Naive B cell (primary cell): ENCODE results near the gene SETD4. TPM values are rescaled to one million over a fixed set of nuclear protein-coding genes. Genes with fewer than 3 reads are reported as not detected.
"Not testable (repeated sequence)": the region's sequence is repeated elsewhere in the genome, so short reads cannot be mapped to it uniquely, and the experiment has no call there.

ENCODE experiments used
- ATAC-seq, 2 donors: fragments of 150-1000 bp; cut with Tn5 transposase; 2 replicates each; pipeline ENCODE4 v1.10.0; 2021; ENCODE audit warnings: low read depth in 2 of 2, mild to moderate bottlenecking in 2 of 2, moderate library complexity in 2 of 2
- DNase-seq: peaks from one replicate; pipeline ENCODE4 v3.0.0; 2022
- H3K27ac Mint-ChIP-seq, 6 donors: one replicate each; pipeline ENCODE4 v1.8.0; 2020 to 2022; ENCODE audit warnings: mild to moderate bottlenecking in 6 of 6, mixed read lengths in 6 of 6, moderate library complexity in 5 of 6, inconsistent platforms in 2 of 6
- H3K27me3 Mint-ChIP-seq, 3 donors: one replicate each; pipeline ENCODE4 v1.8.0; 2021 to 2022; ENCODE audit warnings: mixed read lengths in 3 of 3, mild to moderate bottlenecking in 1 of 3
- H3K36me3 Mint-ChIP-seq, 2 donors: one replicate each; pipeline ENCODE4 v1.8.0; 2020 to 2022; ENCODE audit warnings: mixed read lengths in 2 of 2, inconsistent platforms in 1 of 2, mild to moderate bottlenecking in 1 of 2
- H3K4me1 Mint-ChIP-seq, 3 donors: one replicate each; pipeline ENCODE4 v1.8.0; 2020 to 2022; ENCODE audit warnings: mixed read lengths in 3 of 3, inconsistent platforms in 1 of 3, mild to moderate bottlenecking in 1 of 3, moderate library complexity in 1 of 3
- H3K4me3 Mint-ChIP-seq, 8 donors: one replicate each; pipeline ENCODE4 v1.8.0; 2020 to 2022; ENCODE audit warnings: mild to moderate bottlenecking in 8 of 8, mixed read lengths in 8 of 8, moderate library complexity in 8 of 8, inconsistent platforms in 2 of 8
- H3K9me3 Mint-ChIP-seq, 7 donors: one replicate each; pipeline ENCODE4 v1.8.0; 2020 to 2022; ENCODE audit warnings: mixed read lengths in 7 of 7, mild to moderate bottlenecking in 5 of 7, inconsistent platforms in 2 of 7, moderate library complexity in 1 of 7
- polyA plus RNA-seq, 6 donors: library from polyadenylated mRNA; unstranded; fragments of 300-500 nt; fragmentation: Illumina TruSeq; gene quantifications; one replicate each; pipeline ENCODE4 v1.2.3, GENCODE V29; 2021; ENCODE audit warnings: low read depth in 6 of 6

The SETD4 gene, protein sequence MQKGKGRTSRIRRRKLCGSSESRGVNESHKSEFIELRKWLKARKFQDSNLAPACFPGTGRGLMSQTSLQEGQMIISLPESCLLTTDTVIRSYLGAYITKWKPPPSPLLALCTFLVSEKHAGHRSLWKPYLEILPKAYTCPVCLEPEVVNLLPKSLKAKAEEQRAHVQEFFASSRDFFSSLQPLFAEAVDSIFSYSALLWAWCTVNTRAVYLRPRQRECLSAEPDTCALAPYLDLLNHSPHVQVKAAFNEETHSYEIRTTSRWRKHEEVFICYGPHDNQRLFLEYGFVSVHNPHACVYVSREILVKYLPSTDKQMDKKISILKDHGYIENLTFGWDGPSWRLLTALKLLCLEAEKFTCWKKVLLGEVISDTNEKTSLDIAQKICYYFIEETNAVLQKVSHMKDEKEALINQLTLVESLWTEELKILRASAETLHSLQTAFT
- polyA plus RNA-seq, result 10 to 100 TPM in 2 of 6 donors, 1 to 10 TPM in 4; 6.5 to 15.1 (median 9.7) TPM

- peak within 1 kb of the TSS; percentile 92 to 99 (median 98) for H3K4me3 Mint-ChIP-seq
- ATAC-seq, result peak; percentile 88 to 89
- H3K36me3 Mint-ChIP-seq, result peaks cover 8 to 17% of the 10 kb centered on the region in 2 donors
- peaks cover 13 to 26% (median 16%) of the 10 kb centered on the region in 3 donors for H3K4me1 Mint-ChIP-seq
- no peaks in the 10 kb centered on the region for H3K9me3 Mint-ChIP-seq
- peak within 1 kb of the TSS; percentile 93 to 98 (median 96) for H3K27ac Mint-ChIP-seq
- DNase-seq, result peak; percentile 93
- H3K27me3 Mint-ChIP-seq, result peaks cover 0 to 15% (median 9%) of the 10 kb centered on the region in 3 donors
These were observed at the start of gene SETD4 for GRCh38 chr21:36060159-36060921. TSS of gene SETD4 (minus strand) at chr21:36060526. CDS start at chr21:36058888, 1,638 bp downstream.

GRCh38 chr21:36109868-36110267 is 49.5 kb upstream of the SETD4 start:
- Mint-ChIP-seq H3K36me3 (no peaks in the 10 kb centered on the region), H3K27me3 (peaks cover 7 to 33% (median 28%) of the 10 kb centered on the region in 3 donors), H3K4me1 (peaks cover 10 to 22% (median 12%) of the 10 kb centered on the region in 3 donors), H3K4me3 (no peak overlapping the region), H3K9me3 (no peaks in the 10 kb centered on the region), H3K27ac (no peak overlapping the region)
- no peak for ATAC-seq
- DNase-seq, result no peak

- Mint-ChIP-seq H3K4me3 (peak overlapping the region in 1 of 8 donors; percentile 87), H3K27me3 (peaks cover 9 to 42% (median 37%) of the 10 kb centered on the region in 3 donors), H3K4me1 (peaks cover 8 to 11% (median 10%) of the 10 kb centered on the region in 3 donors), H3K27ac (no peak overlapping the region), H3K9me3 (no peaks in the 10 kb centered on the region), H3K36me3 (no peaks in the 10 kb centered on the region)
- ATAC-seq, result no peak
- no peak for DNase-seq
These were observed 45.1 kb upstream of the SETD4 start for GRCh38 chr21:36105327-36105842.

DNA sequence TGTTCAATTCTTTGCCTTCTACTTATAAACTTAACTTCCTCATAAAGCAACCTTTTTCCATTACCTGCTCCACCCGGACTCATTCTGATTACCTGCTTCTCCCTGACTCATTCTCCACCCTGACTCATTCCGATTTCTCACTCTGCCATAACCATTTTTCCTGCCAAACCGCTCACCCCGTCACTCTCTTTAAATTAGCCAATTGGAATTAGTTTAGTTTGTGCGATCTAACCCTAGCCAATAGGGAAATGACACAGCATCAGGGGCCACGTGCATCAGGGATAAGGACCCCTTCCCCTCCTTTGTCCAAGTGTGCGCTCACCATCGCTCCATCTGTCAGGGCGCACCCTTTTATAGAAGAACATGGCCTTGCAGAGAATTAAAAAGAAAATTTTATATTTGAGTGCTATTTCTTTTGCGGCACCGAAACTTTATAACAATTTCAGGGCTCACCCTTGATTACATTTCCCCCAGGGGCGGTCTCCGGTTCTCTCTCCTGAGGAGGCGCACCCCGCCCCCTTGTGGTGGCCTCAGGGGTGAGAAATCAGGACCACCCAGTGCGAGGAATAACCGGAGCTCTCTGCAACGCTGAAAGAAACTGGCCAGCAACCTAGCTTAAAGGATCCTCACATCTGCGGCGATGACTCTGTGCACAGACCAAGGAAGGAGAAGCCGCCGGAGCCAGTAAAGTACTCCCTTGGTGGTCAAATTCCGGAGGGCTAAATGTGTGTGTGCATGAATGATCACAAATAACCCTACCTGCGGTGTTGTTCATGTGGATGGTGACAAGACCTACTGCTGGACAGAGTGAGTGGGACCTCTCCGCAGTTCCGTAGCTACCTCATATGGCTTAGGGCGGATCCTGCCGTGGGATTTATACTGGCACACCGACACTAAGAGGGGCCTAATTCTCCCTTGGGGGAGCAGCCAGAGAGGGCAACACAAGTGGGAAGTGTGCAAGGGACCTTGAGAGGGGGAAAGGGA is 44.3 kb upstream of the SETD4 start:
- H3K36me3 Mint-ChIP-seq, result no peaks in the 10 kb centered on the region
- H3K4me3 Mint-ChIP-seq, result peak overlapping the region in 7 of 8 donors; percentile 34 to 87 (median 76)
- H3K27me3 Mint-ChIP-seq, result peaks cover 9 to 42% (median 37%) of the 10 kb centered on the region in 3 donors
- peak; percentile 67 for DNase-seq
- peak overlapping the region in 3 of 6 donors; percentile 4 to 68 (median 66) for H3K27ac Mint-ChIP-seq
- ATAC-seq, result peak; percentile 72 to 88
- peaks cover 8 to 11% (median 10%) of the 10 kb centered on the region in 3 donors for H3K4me1 Mint-ChIP-seq
- H3K9me3 Mint-ChIP-seq, result no peaks in the 10 kb centered on the region

GRCh38 chr21:36103434-36103833 is 43.1 kb upstream of the SETD4 start:
- H3K36me3 Mint-ChIP-seq, result no peaks in the 10 kb centered on the region
- DNase-seq (no peak), ATAC-seq (no peak)
- no peak overlapping the region for H3K27ac Mint-ChIP-seq
- H3K27me3 Mint-ChIP-seq, result peaks cover 9 to 41% (median 37%) of the 10 kb centered on the region in 3 donors
- no peak overlapping the region for H3K4me3 Mint-ChIP-seq
- H3K4me1 Mint-ChIP-seq, result peaks cover 8 to 11% (median 10%) of the 10 kb centered on the region in 3 donors
- H3K9me3 Mint-ChIP-seq, result no peaks in the 10 kb centered on the region

- H3K27ac Mint-ChIP-seq, result peak overlapping the region in 1 of 6 donors; percentile 71
- ATAC-seq (no peak), DNase-seq (no peak)
- peaks cover 16 to 23% (median 19%) of the 10 kb centered on the region in 3 donors for H3K4me1 Mint-ChIP-seq
- no peaks in the 10 kb centered on the region for H3K9me3 Mint-ChIP-seq
- no peaks in the 10 kb centered on the region for H3K36me3 Mint-ChIP-seq
- H3K4me3 Mint-ChIP-seq, result no peak overlapping the region
- peaks cover 9 to 22% (median 22%) of the 10 kb centered on the region in 3 donors for H3K27me3 Mint-ChIP-seq
These were observed 40.8 kb upstream of the SETD4 start for GRCh38 chr21:36100971-36101641.

DNA sequence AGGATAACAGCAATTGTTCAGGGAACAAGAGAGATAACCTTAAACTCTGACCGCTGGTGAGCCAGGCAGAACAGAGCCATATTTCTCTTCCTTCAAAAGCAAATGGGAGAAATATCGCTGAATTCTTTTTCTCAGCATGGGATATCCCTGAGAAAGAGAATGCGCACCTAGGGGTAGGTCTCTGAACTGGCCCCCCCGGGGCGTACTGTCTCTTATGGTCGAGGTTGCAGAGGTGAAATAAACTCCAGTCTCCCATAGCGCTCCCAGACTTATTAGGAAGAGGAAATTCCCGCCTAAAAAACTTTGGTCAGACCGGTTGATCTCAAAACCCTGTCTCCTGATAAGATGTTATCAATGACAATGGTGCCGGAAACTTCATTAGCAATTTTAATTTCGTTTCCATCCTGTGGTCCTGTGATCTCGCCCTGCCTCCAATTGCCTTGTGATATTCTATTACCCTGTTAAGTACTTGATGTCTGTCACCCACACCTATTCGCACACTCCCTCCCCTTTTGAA is 39.4 kb upstream of the SETD4 start:
- H3K9me3 Mint-ChIP-seq, ATAC-seq, H3K36me3 Mint-ChIP-seq, DNase-seq, H3K4me3 Mint-ChIP-seq, H3K27me3 Mint-ChIP-seq: not testable (repeated sequence)
- Mint-ChIP-seq H3K27ac (peak overlapping the region in 1 of 6 donors; percentile 42), H3K4me1 (peaks cover 15 to 20% (median 17%) of the 10 kb centered on the region in 3 donors)

- peaks cover 8 to 13% (median 9%) of the 10 kb centered on the region in 3 donors for H3K4me1 Mint-ChIP-seq
- no peak for DNase-seq
- ATAC-seq, result no peak
- H3K27ac Mint-ChIP-seq, result no peak overlapping the region
- H3K4me3 Mint-ChIP-seq, result no peak overlapping the region
- H3K36me3 Mint-ChIP-seq, result peaks cover 0 to 1% of the 10 kb centered on the region in 2 donors
- peaks cover 0 to 5% (median under 1%) of the 10 kb centered on the region in 7 donors for H3K9me3 Mint-ChIP-seq
- H3K27me3 Mint-ChIP-seq, result peaks cover 0 to 1% (median under 1%) of the 10 kb centered on the region in 3 donors
These were observed 38.7 kb upstream of the SETD4 start for GRCh38 chr21:36099000-36099399.

DNA sequence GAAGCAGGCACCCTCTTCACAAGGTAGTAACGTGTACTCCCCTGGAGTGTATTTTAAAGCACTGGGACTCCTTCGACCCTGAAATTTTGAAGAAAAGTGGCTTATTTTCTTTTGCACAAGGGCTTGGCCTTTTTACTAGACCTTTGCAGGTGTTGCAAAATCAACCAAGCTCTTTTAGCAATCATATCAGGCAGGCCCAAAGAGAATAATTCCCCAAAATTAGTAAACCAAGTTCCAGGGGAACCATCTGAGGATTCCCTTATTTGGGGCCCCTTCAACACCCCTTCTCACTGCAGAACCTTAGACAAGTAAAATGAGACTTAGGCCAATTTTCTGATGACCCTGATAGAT is 37.8 kb upstream of the SETD4 start:
- Mint-ChIP-seq H3K27ac (peak overlapping the region in 1 of 6 donors; percentile 83), H3K4me3 (no peak overlapping the region)

DNA sequence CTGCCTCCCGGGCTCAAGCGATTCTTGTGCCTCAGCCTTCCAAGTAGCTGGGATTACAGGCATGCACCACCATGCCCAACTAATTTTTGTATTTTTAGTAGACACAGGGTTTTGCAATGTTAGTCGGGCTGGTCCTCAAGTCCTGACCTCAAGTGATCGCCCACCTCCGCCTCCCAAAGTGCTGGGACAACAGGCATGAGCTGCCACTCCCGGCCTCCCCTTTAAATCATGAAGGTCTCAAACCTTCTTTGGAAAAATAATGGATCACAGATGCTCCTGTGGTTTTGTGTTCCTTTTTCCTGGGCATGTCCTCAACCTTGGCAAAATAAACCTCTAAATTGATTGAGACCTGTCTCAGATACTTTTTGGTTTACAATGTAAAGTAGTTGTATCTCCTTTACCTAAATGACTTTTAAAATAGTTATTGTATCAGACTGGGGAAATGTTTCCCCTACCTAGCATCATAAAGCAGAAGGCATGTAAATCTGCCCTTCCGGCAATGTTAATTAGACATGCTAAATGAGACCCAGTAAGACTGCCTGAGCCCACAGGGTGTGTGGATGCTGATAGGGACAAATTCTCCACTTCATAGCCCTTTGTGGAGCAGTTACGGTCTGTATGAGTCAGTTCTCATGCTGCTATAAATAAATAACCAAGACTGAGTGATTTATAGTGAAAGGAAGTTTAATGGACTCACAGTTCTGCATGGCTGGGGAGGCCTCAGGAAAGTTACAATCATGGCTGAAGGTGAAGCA is 37.3 kb upstream of the SETD4 start:
- peaks cover 7 to 18% (median 13%) of the 10 kb centered on the region in 7 donors for H3K9me3 Mint-ChIP-seq
- peaks cover 8 to 13% (median 9%) of the 10 kb centered on the region in 3 donors for H3K4me1 Mint-ChIP-seq
- peak overlapping the region in 2 of 8 donors; percentile 32 to 62 for H3K4me3 Mint-ChIP-seq
- ATAC-seq (peak; percentile 65 to 73), DNase-seq (no peak)
- peaks cover 0 to 11% (median 8%) of the 10 kb centered on the region in 3 donors for H3K27me3 Mint-ChIP-seq
- peak overlapping the region in 2 of 6 donors; percentile 3 to 83 for H3K27ac Mint-ChIP-seq
- H3K36me3 Mint-ChIP-seq, result peaks cover 6 to 11% of the 10 kb centered on the region in 2 donors

More for the DNA sequence above, 37.8 kb upstream of the SETD4 start:
- H3K27me3 Mint-ChIP-seq, result peaks cover 0 to 8% (median 8%) of the 10 kb centered on the region in 3 donors
- H3K36me3 Mint-ChIP-seq, result peaks cover 6 to 10% of the 10 kb centered on the region in 2 donors
- H3K4me1 Mint-ChIP-seq, result peaks cover 8 to 13% (median 9%) of the 10 kb centered on the region in 3 donors
- ATAC-seq (no peak), DNase-seq (no peak)
- peaks cover 7 to 13% (median 9%) of the 10 kb centered on the region in 7 donors for H3K9me3 Mint-ChIP-seq
